Heart left ventricle (tissue), 16 donors: ENCODE measurements around the gene TTLL5. TPM values are rescaled to one million over a fixed set of nuclear protein-coding genes. Genes with fewer than 3 reads are reported as not detected.
A peak's percentile ranks its signal among the peaks of the same experiment; 100 is the strongest.

ENCODE experiments used
- ATAC-seq, 4 donors: fragments of 200-7000 bp; cut with Tn5 transposase; one replicate each; pipeline ENCODE4 v1.9.1; 2020 to 2022; ENCODE audit warnings: moderate library complexity in 4 of 4, mild to moderate bottlenecking in 3 of 4, moderate number of reproducible peaks in 1 of 4
- DNase-seq, 5 donors: peaks; one replicate each; pipeline ENCODE4 v3.0.0-alpha.2; 2020
- H3K27ac ChIP-seq, 12 donors: fragments of 200-600 bp; sonication (generic) in 4 of 12; one replicate each; pipeline versions ENCODE4 v1.5.0 to v1.8.0; 2016 to 2022; ENCODE audit warnings: mild to moderate bottlenecking in 2 of 12
- H3K27me3 ChIP-seq, 9 donors: fragments of 200-600 bp; sonication (generic) in 2 of 9; one replicate each; pipeline versions ENCODE4 v1.5.1 to v1.8.0; 2016 to 2022; ENCODE audit warnings: mild to moderate bottlenecking in 3 of 9
- H3K36me3 ChIP-seq, 9 donors: fragments of 200-600 bp; sonication (generic) in 2 of 9; one replicate each; pipeline versions ENCODE4 v1.5.0 to v1.8.0; 2018 to 2022; ENCODE audit warnings: mild to moderate bottlenecking in 2 of 9
- H3K4me1 ChIP-seq, 12 donors: fragments of 200-600 bp; sonication (generic) in 4 of 12; one replicate each; pipeline versions ENCODE4 v1.5.0 to v1.8.0; 2016 to 2022; ENCODE audit warnings: mild to moderate bottlenecking in 3 of 12
- H3K4me3 ChIP-seq, 12 donors: fragments of 200-600 bp; sonication (generic) in 4 of 12; one replicate each; pipeline versions ENCODE4 v1.5.0 to v1.8.0; 2017 to 2022; ENCODE audit warnings: mild to moderate bottlenecking in 9 of 12, moderate library complexity in 4 of 12
- H3K9me3 ChIP-seq, 12 donors: fragments of 200-600 bp; sonication (generic) in 4 of 12; one replicate each; pipeline versions ENCODE4 v1.5.0 to v1.8.0; 2016 to 2022; ENCODE audit warnings: mild to moderate bottlenecking in 1 of 12
- POLR2A ChIP-seq, 2 donors: fragments of 450-650 bp; IDR thresholded peaks; one replicate each; pipeline ENCODE4 v1.6.1; 2017; ENCODE audit warnings: antibody characterized with exemption in 2 of 2, mild to moderate bottlenecking in 2 of 2, moderate library complexity in 2 of 2
- WGBS, 4 donors: extraction: QIAGEN DNeasy Blood & Tissue Kit in 2 of 4; methylation state at CpG; one replicate each; pipeline versions ENCODE4 v1.1.5 to v1.1.7; 2013 to 2018; 5-methylcytosine and 5-hydroxymethylcytosine counted together
- intact Hi-C, 10 donors: fragments of 100-400 bp; cut with DNase I; formaldehyde crosslinking; loops; one replicate each; pipeline versions ENCODE4 v1.11.1 to v1.14.2; 2022
- polyA plus RNA-seq, 2 donors: library from polyadenylated mRNA; stranded (reverse); fragments of 200-250 nt; gene quantifications; one replicate each; pipeline ENCODE4 v1.2.3, GENCODE V29; 2013
- total RNA-seq, 9 donors: library from RNA; depleted of rRNA in 2 of 9; stranded (reverse); fragments of >200 nt in 2 of 9; fragmentation: NEBNext Ultra II Directional in 3 of 9; extraction: Animal tissue kit (Norgen Biotek cat#: 25700) in 3 of 9; gene quantifications; one replicate each; pipeline versions ENCODE4 v1.1.0 to v1.2.4, GENCODE V29; 2016 to 2023
- TF ChIP-seq, protein P1 (sequence below), 12 donors: fragments of 200-600 bp; sonication (generic) in 4 of 12; IDR thresholded peaks; one replicate each; pipeline versions ENCODE4 v1.5.0 to v1.8.0; 2018 to 2022; ENCODE audit warnings: antibody characterized with exemption in 12 of 12, mild to moderate bottlenecking in 5 of 12
- donor health status: ischemic (EF 13 %, LVEDD 7.1; RV severe dilation, severe dysfunction).
- donor health status: healthy with polysubstance abuse.
- donor health status: DM: no; HTN: yes; CAD: no.
- donor health status: DM: no; HTN: no; CAD: no.
- donor health status: ischemic (EF 25% LVEDD 6.9; RV normal size, moderate dysfunction).
- donor health status: ischemic (EF 25% LVEDD 5.7; RV mildly dilated, moderate dysfunction).
- donor health status: healthy.
- donor health status: DM: yes; HTN: yes; CAD: no.
- donor health status: ischemic (EF 35%, LVEDD 5.7; RV mildly dilated, moderate dysfunction).
- donor health status: nonischemic (EF 11% LVEDD 7.7; RV severe dilation, severe dysfunction).
- donor health status: DM: yes; HTN: yes; CAD: no.
- donor health status: PGD.
- donor health status: ischemic (EF 29% LVEDD 5.4; RV normal size, mild dysfunction).
- donor health status: nonischemic (EF 23%, LVEDD 6.1; RV moderate dilation, normal function).

The TTLL5 gene
- total and polyA plus RNA-seq, 11 donors = 6.2 to 24.6 (median 15.8) TPM

DNA sequence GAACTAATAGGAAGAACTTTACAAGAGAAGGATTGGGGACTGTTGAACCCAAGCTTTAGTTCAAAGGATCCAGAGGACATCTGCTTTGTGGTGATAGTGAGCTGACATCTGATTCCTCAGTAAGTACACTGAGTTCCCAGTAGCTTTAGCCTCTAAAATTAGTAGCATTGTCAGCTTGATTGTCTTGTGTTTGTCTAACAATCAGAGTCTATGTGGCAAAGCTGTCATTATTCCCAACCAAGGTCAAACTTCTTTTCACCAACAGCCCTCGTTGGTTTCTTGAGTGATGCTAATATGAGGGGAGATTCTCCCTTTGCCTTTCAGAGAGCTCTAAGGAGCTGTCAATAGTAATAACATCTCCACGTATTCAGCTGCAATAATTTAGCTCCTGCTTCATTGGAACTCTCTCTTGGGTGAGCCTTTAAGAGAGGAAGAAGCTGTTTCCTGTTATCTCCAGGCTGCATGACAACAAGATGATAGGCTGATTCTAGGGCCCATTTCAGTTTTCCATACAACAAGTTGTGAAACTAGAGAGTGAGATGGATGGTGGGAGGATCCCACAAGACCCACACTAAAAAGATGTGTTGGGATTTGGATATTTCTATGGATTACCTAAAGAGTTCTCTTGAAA lies 274.1 kb downstream of the TTLL5 start:
- Histone ChIP-seq H3K4me1 (peaks cover 0 to 12% (median 3%) of the 10 kb centered on the region in 12 donors), H3K9me3 (no peaks in the 10 kb centered on the region), H3K27me3 (no peaks in the 10 kb centered on the region), H3K27ac (peak overlapping the region in 2 of 12 donors; percentile 5 to 22), H3K36me3 (no peaks in the 10 kb centered on the region), H3K4me3 (no peak overlapping the region)
- 34 to 50% (median 43%) methylated on average over 2 of the region's 2 CpGs for WGBS, 4 donors
- DNase-seq (no peak), ATAC-seq (peak; percentile 37 to 71 (median 48))
- intact Hi-C loops = no loop called here
- TF ChIP-seq, protein P1, sequence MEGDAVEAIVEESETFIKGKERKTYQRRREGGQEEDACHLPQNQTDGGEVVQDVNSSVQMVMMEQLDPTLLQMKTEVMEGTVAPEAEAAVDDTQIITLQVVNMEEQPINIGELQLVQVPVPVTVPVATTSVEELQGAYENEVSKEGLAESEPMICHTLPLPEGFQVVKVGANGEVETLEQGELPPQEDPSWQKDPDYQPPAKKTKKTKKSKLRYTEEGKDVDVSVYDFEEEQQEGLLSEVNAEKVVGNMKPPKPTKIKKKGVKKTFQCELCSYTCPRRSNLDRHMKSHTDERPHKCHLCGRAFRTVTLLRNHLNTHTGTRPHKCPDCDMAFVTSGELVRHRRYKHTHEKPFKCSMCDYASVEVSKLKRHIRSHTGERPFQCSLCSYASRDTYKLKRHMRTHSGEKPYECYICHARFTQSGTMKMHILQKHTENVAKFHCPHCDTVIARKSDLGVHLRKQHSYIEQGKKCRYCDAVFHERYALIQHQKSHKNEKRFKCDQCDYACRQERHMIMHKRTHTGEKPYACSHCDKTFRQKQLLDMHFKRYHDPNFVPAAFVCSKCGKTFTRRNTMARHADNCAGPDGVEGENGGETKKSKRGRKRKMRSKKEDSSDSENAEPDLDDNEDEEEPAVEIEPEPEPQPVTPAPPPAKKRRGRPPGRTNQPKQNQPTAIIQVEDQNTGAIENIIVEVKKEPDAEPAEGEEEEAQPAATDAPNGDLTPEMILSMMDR (IDR thresholded peaks at IDR 0.05) = no peak
- TF ChIP-seq POLR2A (IDR thresholded peaks at IDR 0.05) = no peak

DNA sequence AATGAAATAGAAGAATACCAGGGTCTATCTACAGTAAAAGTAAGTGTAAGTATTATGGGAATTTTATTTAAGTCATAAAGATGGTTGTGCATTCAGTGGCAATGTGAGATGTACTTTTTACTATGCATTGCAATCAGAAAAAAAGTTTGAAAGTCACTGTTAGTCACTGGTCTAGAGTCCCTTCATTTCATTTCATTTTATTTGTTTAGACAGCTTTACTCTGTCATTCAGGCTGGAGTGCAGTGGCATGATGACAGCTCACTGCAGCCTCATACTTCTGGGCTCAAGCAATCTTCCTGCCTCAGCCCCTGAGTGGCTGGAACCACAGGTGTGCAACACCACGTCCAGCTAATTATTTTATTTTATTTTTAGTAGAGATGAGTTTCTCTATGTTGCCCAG lies 278.2 kb downstream of the TTLL5 start:
- H3K27ac ChIP-seq = no peak overlapping the region
- TF ChIP-seq POLR2A (IDR thresholded peaks at IDR 0.05) = no peak
- TF ChIP-seq, protein P1 (IDR thresholded peaks at IDR 0.05) = no peak
- 64 to 76% (median 69%) methylated on average over 1 of the region's 1 CpG for WGBS, 4 donors
- peaks cover 0 to 15% (median 6%) of the 10 kb centered on the region in 12 donors for H3K4me1 ChIP-seq
- H3K9me3 ChIP-seq = no peaks in the 10 kb centered on the region
- H3K36me3 ChIP-seq = no peaks in the 10 kb centered on the region
- intact Hi-C loops = no loop called here
- H3K4me3 ChIP-seq = no peak overlapping the region
- no peaks in the 10 kb centered on the region for H3K27me3 ChIP-seq
- DNase-seq (no peak), ATAC-seq (no peak)

DNA sequence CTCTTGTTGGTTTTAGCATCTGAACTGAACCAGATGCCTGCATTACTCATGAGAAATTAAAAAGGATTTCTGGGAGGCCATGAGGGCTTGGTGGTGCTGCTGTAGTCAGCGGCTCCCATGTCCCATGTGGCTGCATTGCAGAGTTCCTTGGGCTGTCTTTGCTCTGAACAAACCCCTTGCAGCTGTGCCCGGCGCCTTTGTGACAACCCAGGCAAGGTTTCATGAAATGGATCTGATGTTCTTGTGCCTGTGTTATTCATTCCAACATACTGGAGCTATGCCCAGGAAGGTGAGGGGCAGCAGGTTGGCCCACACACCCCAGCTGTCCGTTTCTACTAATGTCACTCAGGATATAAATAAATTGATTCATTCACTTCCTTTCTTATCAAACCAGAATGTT lies 280.0 kb downstream of the TTLL5 start:
- no peak overlapping the region for H3K4me3 ChIP-seq
- peak overlapping the region in 4 of 12 donors; percentile 12 to 43 (median 19) for H3K27ac ChIP-seq
- H3K4me1 ChIP-seq = peaks cover 0 to 8% (median 3%) of the 10 kb centered on the region in 12 donors
- 28 to 62% (median 41%) methylated on average over 4 of the region's 4 CpGs for WGBS, 4 donors
- H3K9me3 ChIP-seq = no peaks in the 10 kb centered on the region
- peak; percentile 67 to 90 (median 81) for ATAC-seq
- H3K36me3 ChIP-seq = no peaks in the 10 kb centered on the region
- no peaks in the 10 kb centered on the region for H3K27me3 ChIP-seq
- DNase-seq = peak in 2 of 5 donors; percentile 32 to 34
- intact Hi-C loops = no loop called here
- TF ChIP-seq, protein P1 (IDR thresholded peaks at IDR 0.05) = no peak
- no peak for TF ChIP-seq POLR2A (IDR thresholded peaks at IDR 0.05)

DNA sequence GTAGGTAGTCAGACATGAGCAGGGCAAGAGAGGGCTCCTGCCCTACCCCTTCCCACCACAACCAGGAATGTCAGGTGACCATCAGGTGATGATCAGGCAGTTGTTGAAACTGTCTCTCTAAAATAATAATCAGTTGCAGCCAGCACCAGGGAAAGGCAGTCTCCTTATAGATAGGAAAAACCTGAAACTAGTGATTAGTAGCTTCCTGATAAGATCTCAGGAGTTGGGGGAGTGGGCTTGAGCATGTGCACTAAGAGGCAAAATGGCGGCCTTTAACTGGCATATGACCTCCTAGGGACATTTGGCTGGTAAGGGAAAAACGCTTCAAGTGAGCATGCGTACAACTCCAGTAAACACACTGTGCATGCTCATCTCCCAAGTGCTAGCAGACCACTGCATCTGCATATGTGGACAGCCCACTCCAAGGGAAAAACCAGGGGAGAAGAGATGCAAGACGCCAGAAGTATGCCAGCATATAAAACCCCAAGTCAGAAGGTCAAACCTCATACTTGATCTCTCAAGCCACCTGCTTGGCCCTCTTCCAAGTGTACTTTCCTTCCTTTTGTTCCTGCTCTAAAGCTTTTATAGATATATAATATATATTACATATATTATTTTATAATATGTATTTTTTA lies 283.7 kb downstream of the TTLL5 start:
- ATAC-seq (no peak), DNase-seq (no peak)
- peaks cover 0 to 8% (median 3%) of the 10 kb centered on the region in 12 donors for H3K4me1 ChIP-seq
- 91 to 96% (median 94%) methylated on average over 4 of the region's 4 CpGs for WGBS, 4 donors
- no peaks in the 10 kb centered on the region for H3K27me3 ChIP-seq
- intact Hi-C loops = no loop called here
- H3K36me3 ChIP-seq = no peaks in the 10 kb centered on the region
- no peak overlapping the region for H3K27ac ChIP-seq
- H3K4me3 ChIP-seq = no peak overlapping the region
- TF ChIP-seq, protein P1 (IDR thresholded peaks at IDR 0.05) = no peak
- no peaks in the 10 kb centered on the region for H3K9me3 ChIP-seq
